Epithelial cell of esophagus (primary cell): ENCODE results near the gene CDC42EP5.

Experiments used
- DNase-seq: peaks from one replicate; pipeline ENCODE4 v3.0.0; 2010; ENCODE audit warnings: low read depth
- H3K4me3 ChIP-seq: 2 replicates; pipeline ENCODE4 v1.5.1; 2011; ENCODE audit warnings: mild to moderate bottlenecking, low read length, control low read depth
- CTCF ChIP-seq: IDR thresholded peaks from 2 replicates; pipeline ENCODE4 v1.5.1; 2011; ENCODE audit warnings: low read depth, mild to moderate bottlenecking, low read length, control low read depth, inconsistent platforms; ENCODE audit not compliant: insufficient read depth; ENCODE audit errors: missing control alignments

The CDC42EP5 gene

GRCh38 chr19:54430306-54431254 is 42.5 kb downstream of the CDC42EP5 start:
- peak; percentile 15 for TF ChIP-seq CTCF
- DNase-seq: peak; percentile 37
- H3K4me3 ChIP-seq: peak overlapping the region; percentile 20

- no peak for DNase-seq
- TF ChIP-seq CTCF: no peak
Observed at GRCh38 chr19:54429545-54430227, 43.4 kb downstream of the CDC42EP5 start.

DNA sequence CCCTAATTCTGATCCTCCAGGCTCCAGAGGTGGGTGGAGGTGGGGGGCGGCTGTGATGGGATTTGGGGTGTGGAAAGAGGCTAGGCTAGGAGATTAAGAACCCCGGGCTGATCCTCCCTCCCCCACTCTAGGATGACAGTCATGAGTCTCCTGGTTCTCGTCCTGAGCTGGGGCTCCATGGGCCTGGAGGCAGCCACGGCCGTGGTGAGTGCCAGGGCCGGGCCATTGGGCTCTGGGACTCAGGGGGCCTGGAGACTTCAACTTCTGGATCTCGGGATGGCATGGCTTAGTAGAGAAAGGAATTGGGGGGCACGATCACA is 44.0 kb downstream of the CDC42EP5 start:
- TF ChIP-seq CTCF: no peak
- no peak overlapping the region for H3K4me3 ChIP-seq
- DNase-seq: no peak

More at GRCh38 chr19:54429545-54430227, 43.4 kb downstream of the CDC42EP5 start:
- no peak overlapping the region for H3K4me3 ChIP-seq

- H3K4me3 ChIP-seq: no peak overlapping the region
- TF ChIP-seq CTCF: no peak
- no peak for DNase-seq
Observed at GRCh38 chr19:54428323-54429175, 44.5 kb downstream of the CDC42EP5 start.

GRCh38 chr19:54427586-54427985 is 45.5 kb downstream of the CDC42EP5 start:
- TF ChIP-seq CTCF: no peak
- no peak overlapping the region for H3K4me3 ChIP-seq
- no peak for DNase-seq

DNA sequence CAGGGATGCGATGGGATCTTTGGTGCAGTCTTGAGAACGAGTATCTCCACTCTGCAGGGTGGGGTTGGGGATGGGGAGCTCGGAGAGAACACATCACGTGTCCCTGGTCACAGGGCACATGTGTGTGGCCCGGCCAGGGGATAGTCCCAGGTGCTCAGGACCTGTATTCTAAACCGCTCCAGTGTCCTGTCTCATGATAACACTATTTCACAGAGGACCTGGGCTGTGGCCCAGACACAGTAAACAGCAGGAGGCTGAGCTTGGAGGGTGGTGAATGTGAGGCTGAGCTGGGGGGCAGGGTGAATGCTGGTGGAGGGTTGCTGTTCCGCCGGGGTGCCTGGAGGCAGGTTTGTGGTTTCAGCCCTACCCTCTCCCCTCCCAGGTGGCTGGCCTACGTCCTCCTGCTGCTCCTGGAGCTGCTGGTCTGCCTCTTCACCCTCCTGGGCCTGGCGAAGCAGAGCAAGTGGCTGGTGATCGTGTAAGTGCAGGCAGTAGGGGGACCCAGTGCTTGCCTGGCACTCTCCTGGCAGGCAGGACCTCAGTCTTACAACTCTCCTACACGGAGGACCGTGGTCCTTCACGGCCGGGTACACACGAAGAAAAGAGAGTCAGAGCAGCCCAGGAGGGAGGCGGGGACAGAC is 46.7 kb downstream of the CDC42EP5 start:
- H3K4me3 ChIP-seq: no peak overlapping the region
- TF ChIP-seq CTCF: no peak
- DNase-seq: no peak
